NCI-H510A treated with DMSO at 0.1 percent for 48 hours (cell line): ENCODE data around the gene CHCHD3.

Experiments
- DNase-seq: peaks from one replicate; lab custom pipeline; 2025; lab: John Stamatoyannopoulos, UW

The CHCHD3 gene

DNA sequence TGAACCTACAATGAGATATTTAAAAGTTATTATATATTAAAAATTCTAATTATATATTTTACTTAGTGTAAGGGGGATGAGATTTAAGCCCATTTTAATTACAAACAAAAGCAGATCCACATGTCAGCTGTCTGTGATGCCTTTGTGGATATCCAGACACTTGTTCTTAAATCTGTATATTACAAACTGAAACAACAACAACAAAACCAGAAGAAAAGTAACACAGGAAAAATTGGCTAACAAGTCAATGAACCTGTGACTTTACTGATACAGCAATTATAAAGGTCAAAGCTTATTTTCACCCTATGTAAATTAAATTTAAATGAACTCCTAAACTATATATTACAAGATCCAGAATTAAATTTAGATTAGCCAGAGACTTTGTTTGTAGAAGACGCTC is 222.7 kb downstream of the CHCHD3 start:
- no peak for DNase-seq

DNA sequence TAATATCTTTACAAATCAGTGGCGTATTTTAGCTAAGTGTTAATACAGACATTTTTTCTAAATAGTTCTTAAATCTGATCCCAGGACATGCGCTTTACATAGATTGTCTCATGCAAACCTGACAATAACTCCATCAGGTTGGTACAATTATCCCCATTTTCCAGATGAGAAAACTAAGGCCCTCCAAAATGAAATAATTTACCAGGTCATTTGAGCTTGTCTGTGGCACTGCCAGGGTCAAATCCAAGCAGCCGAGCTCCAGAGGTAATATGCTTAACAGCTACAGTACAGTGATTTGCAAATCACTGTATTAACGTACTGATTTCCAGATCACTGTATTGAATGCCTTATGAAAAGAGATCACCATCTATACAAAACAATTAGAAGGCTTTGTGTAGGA is 223.1 kb downstream of the CHCHD3 start:
- DNase-seq = no peak

DNA sequence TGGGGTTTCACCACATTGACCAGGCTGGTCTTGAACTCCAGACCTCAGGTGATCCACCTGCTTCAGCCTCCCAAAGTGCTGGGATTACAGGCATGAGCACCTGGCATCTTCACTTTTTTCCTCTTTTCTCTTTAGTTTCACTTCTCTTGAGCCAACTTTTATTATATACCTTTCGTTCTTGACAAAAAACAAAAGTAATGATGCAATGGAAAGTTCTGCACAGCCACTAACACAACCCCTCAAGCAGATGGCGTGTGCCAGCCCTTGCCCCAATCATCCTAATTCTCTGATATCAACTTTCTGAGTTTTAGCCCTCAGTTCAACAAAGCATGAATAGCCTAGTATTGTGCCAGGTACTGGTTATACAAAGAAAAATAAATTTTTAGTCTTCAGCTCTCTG is 223.6 kb downstream of the CHCHD3 start:
- no peak for DNase-seq

DNA sequence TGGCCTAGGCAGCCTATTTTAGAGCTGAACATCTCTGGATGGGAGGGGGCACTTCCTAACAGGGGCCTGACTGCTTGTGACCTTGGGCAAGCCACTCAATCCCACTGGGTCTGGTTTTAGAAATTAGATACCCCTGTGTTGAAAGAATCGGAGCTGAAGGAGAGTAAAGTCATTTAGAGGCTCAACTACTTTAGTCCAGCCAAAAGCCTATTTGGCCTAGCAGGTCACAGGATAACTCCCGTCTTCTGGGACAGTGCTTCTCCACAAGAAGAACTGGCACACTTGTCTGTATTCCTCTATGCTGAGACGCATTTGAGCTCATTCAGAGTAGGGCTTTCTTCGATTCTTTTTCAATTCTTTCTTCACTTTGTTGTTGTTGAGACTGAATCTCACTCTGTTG is 224.2 kb downstream of the CHCHD3 start:
- no peak for DNase-seq

DNA sequence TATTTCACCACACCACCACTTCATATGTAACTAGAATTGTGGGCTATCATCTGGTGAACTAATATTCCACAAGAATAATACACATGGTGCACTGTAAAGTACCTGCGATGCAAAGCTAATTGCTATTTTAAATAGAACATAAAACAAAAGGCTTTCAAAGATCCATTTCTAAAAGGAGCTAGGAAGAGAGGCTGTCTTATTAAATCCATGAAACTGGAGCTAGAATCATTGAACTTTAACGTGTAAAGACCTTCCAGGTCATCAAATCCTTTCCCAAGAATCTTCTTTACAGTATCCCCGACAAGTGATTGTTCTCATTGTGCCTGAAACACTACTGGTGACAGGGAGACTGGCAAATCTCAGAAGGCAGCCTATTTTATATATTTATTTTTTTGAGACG is 224.9 kb downstream of the CHCHD3 start:
- DNase-seq = no peak

DNA sequence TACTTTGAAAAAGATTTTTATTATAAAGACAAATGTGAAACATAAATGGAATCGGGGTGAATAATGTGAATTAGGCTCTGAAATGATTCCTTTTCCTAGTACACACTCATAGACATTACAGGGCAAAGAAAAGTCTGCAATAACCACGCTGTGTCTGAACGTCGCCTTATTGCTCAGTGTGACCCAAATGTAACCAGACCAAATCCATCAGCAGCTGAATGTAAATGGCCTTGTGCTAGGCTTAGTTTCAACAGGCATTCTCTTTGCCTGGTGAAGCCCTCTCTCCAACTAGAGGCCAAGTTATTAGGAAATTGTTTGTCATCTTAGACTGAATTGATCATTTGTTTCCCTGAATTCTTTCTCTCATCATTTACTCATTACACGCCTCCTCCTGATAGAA is 225.5 kb downstream of the CHCHD3 start:
- no peak for DNase-seq

DNA sequence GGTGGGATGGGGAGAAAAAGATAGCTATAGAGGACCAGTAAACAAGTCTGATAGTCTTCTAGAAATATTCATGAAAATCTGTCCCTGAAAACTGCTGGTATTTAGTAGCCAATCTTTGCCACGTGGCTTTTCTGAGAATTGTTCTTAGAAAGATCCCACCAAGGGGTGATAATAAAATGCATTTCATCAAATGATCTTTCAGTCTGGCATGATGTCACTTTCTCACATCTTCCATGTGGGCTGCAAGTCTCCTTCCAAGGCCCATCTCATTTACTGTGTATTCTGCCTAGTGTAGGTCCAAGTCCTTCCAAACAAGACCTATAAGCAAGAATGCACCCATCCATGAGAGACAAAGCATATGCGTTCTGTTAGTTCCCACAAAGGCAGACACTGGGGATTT is 226.0 kb downstream of the CHCHD3 start:
- no peak for DNase-seq

DNA sequence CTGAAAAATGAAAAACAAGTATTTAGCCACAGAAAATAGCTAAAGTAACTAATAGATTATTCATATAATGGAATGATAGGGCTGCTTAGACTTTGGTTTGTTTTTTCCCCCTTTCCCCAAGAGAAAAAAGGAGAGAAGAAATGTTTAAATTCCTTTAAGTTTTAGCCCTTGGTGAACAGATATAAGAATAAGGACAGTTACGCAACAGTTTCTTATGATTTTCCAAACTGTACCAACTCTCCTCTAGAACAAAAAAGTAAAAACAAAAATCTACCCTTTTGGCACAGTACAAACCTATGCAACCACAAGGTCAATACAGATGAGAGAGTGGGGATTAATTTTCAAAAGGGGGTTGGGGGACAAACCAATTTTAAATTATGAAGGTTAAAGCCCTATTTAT is 227.7 kb downstream of the CHCHD3 start:
- DNase-seq = no peak

DNA sequence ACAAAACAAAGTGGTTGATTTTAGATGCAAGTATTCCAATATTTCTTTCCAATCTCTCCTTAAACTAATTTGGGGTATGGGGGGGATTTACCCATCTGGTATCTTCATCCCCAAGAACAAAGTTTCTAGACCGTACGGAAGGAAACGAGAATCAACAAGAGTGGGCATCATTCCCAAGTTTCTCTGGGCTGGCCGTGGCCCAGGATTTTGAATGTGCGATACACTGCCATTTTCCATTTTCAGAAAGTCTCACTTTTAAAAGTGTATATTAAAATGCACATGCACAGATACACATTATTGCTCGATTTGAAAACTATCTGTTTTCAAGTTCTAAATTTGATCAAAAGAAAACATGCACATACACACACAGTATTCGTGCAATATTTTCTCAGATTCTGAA is 234.5 kb downstream of the CHCHD3 start:
- no peak for DNase-seq

DNA sequence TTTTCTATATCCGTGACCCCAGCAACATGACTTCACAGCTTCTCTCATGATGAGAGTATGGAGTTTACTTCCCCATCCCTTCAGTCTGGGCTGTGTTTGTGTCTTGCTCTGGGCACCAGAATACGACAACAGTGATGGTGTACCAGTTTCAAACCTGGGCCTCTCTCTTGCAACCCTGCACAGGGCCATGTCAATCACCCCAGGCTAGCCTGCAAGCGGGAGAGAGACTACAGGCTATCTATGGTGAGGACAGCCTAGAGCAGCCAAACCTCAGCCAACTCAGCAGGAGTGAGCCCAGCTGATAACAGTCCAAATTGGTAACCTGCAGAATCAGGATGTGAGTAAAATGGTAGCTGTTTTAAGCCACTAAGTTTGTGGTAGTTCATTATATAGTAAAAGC is 235.8 kb downstream of the CHCHD3 start:
- DNase-seq = no peak

DNA sequence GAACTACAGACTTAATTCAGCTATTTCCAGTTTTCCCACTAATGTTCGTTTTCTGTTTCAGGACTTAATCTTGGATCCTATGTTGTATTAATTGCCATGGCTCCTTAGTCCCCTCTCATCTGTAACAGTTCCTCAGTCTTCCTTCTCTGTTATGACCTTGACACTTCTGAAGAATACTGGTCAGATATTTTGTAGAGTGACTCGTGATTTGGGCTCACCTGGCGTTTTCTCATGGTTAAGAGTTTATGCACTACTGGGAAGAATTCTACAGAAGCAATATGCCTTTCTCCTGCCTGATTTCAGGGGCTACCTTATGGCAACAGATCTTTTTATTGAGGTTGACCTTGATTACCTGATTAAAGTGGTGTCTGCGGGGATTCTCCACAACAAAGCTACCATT is 239.4 kb downstream of the CHCHD3 start:
- DNase-seq = no peak

DNA sequence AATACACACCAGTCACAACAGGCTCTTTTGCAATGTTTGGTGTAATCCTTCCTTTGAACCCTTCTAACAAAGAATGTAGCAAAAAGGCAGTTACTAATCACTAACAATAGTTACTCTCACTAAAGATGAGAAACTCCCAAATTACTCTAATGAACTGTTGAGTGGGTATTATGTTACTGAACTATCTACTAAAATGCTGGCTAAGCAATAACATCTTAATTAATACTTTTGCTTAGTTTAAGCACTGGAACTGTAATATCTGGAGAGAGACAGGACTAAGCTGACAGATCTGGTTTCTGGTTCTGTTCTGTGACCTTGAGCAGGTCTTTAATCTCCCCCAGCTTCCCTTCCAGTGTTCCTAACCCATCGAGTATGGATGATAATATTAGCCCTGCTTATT is 241.7 kb downstream of the CHCHD3 start:
- no peak for DNase-seq

DNA sequence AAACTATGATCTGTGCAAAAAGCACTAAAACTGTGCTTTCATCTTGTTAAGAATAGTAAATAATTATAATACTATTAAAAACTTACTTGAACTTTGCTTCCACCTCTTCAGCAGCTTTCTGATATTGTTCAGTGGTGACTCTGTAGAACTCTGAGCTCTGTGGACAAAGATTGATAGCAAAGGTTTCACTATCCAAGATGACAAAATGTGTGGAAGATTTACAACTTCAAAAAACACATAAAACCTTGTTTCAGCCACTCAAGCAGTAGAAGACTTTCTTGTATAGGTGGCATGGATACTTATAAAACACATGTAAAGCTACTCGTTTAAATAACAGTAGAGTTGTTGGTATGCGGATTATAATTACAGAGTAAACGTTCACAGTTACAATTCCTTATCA is 243.6 kb downstream of the CHCHD3 start:
- no peak for DNase-seq

DNA sequence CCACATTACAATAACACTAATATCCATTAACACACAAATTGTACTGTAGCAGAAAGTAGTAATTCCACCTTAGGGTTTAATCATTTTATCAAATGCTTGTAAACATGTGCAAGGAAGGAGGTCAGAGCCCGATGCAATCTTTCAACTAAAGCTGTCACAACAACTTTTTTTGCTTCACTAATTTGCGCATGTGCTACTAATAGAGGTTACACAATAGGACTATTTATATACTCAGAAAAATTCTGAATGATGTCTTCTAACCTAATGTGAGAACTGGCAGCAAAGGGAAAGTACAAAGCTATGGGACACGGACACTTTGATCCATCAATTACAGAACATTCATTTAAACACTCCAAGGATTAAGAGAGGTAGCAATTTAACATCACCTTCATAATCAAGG is 244.4 kb downstream of the CHCHD3 start:
- no peak for DNase-seq

DNA sequence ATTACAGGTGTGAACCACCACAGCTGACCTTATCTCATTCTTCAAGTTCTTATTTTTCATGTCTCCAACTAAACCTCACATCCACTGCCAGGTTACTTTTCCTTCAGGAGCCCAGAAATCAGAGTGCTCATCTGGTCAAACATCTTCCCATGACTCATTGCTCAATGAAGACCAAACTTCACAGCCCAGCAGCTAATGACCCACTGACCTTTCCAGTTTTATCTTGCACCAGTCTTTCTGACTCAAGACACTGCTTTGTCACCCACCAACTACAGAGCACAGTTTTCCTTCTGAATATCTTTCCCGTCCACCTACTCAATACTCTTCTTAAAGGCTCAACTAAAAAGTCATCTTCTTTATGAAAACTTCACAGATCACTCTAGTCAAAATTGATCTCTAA is 245.1 kb downstream of the CHCHD3 start:
- no peak for DNase-seq

DNA sequence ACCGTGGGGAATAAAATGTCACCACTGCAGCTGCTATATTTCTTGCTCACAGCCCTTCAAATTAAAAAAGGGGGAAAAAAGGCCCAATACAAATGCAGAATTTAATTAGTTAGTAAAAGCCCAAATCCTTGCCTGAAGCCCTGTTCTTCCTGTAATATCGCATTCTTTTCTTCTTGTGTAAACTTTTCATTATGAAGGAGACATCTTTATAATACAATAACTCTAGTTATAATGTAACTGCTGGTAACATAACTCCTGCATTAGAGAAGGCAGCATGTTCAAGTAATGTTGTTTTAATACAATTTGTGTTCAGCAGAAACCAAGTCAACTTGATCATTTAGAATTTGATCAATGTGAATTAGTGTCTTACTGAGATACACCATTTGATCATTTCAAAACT is 250.9 kb downstream of the CHCHD3 start:
- DNase-seq = no peak

DNA sequence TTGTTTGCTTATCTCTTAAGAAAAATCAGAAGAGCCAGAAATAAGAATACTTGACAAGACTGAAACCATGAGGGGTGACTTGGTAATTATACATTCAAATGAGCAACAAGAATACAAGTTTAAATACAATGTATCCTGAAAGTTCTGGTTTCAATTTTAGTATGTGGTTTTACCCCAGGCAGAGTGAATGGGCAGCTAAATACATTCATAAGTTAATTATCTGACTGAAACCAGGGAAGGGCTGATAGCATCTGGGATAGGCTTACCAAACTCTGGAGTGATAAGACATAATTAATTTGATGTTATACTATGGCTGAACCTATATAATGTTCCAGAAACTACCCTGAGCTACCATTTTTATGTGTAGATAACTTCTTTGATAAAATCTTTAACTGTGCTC is 253.4 kb downstream of the CHCHD3 start:
- no peak for DNase-seq

DNA sequence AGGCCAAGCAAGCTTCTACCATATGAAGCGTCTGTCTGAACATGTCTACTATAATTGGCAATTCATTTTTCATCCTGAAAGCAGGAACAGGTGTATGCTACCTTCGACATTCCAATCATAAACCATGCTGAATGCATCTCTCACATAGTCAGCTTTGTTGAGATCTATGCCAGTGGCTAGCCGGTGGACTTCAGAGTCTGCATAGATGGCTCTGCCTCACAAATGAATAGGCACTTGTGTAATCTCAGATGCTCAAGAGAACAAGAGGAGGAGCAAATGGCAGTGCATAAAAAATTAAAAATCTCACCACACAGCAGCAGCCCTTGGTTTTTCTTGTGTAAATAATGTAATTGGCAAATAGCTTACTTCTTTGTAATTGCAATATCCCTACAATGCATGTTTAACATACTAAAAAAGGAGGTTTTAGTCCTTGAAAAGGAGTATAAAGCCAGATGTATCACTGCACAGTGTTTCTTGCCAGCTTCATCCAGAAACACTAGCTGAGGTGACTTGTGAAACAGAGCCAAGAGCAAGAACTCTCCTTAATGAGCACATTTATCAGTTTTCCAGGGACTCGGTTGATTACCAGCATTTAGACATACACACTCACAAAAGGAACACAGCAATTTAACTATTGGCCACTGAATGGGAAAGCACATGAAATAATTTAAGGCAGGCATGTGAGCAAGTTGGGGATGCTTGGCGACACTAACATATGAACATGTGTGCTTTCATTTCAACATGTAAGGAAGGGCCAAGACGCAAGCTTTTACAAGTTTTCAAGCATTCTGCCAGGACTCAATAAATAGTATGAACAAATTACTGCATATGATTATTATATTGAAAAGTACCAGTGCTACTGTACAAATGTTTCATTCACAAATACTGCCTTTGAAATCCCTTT is 255.7 kb downstream of the CHCHD3 start:
- DNase-seq = no peak

DNA sequence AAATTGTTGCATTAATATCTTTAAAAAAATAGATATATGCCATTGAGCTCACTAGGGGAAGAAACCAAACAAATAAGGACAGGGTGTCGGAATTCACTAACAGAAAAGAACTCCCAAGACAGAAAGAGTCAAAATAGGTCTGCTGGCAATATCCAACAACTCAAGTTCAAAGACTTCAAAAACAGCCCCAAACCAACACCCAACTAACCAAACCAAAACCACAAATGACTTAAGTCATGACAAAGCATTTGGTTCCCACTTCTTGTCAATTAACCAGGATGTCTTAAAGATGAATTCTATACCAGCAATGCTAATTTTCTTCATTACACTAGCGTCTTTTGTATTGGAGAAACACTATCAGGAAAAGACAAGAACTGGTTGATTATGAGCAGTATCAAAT is 256.7 kb downstream of the CHCHD3 start:
- no peak for DNase-seq

DNA sequence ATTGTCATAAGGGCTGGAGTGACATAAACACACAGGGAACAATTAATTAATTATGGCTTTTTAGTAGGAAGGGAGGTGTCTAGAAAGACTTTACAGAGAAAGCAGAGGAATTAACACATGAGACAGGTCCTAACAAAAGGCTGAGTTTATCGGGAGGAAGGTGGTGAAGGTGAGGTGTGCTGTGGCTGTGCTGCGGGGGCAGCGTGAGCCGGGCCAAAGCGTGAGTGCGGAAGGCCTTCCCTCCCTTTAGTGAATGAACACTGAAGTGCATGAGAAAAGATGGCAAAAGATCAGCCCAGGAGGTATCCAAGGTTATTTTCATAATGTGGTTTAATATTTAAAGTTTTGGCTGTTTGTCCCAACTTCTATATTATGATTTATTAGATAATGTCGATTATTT is 262.2 kb downstream of the CHCHD3 start:
- DNase-seq = no peak

DNA sequence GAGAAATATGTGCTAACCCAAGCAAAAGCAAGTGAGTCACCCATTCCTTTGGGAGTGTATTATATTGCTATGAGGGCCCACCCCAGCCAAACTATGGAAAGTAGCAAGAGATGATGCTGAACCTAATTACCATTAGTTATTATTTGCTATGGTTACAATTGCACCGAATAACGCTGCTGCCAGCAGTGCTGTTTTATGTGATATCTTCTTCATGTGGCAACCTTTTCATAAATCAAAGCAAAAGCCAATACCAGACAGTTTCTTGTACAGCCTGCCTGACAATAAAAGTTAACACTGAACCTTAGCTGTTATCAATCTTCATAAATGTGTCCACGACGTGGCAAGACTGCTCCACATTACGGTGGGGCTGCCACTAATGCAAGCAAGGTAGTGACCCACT is 263.9 kb downstream of the CHCHD3 start:
- DNase-seq = no peak

DNA sequence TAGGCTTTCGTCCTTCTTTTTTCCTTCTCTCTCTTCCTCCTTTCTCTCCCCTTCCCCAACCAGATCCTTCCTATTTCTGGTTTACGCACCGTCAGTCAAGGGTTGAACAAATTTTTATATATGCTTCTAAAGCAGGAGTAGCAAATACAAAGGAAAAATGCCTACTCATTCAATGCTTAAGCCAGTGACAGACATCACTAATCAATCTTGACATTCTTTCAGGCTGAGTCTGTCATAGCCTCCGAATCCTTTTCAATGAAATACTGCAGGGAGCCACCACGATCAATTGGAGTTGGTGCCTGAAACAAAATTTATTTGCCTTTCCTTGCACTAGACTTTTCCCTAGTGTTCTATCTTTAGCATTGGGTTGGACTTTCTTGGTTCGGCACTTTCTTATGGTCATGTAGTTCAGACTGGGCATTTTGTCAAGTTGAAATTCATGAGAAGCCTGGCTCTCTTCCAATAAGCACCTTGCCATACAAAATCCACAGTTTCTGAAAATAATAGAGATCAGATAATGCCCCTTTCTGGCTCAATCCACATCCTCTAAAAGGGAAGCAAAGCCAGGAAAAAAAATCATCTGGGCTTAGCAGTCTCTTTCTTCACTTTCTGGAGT is 266.1 kb downstream of the CHCHD3 start:
- DNase-seq = no peak

DNA sequence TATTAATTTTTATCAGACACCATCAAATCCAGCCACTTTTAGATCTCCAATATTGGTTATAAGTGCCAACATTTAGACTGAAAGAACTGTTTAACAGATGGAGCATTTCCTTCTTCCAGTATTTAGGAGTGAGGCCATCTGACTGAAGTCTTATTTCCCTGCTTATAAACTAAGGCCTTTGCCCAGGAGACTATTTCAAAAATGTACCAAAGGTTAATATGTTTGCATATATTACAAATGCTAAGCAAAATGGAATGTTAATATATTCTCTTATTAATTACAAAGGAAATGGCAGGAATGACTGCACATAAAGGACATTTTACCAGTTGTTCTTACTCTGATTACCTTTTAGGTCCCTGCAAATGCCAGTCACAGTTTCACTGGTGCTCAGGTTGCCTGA is 266.8 kb downstream of the CHCHD3 start:
- DNase-seq = no peak

DNA sequence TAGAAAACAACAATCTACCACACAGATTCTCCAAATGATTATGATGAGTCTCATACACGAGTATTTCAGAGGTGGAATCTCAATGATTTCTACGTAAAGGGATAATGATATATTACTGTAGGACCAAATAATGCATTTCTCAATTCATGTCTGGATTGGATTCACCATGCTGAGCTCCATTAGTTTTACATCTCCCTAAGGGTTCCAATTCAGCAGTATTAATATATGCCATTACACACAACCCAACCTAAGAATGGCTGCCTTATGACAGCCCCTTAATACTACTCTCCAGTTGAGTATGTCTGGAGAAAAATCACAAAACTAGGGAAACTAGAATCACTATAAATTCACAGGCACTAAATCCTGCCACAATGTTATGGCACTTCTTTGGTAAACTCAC is 271.3 kb downstream of the CHCHD3 start:
- DNase-seq = no peak
